ENCODE results near the gene HBZ. TPM values are rescaled to one million over a fixed set of nuclear protein-coding genes. Genes with fewer than 3 reads are reported as not detected.

HBZ gene
- total RNA-seq (2021; ENCODE audit: unreplicated experiment) (not detected), Bru-seq, nascent RNA (percentile 17 among the genes with signal in this experiment), BruChase-seq, experiment 1, labeled RNA remaining after a 6-hour chase (not detected), BruChase-seq, experiment 2, labeled RNA remaining after a 2-hour chase (not detected)
- 0.14 and 0.36 TPM in 2 replicates for polyA plus RNA-seq (2012)
- long read RNA-seq, partial matches to known transcripts = 1 of 1 reads
- long read RNA-seq, other reads (novel, unspliced or antisense) = 0 of 1 reads

- H3K79me2 ChIP-seq (ENCODE audit: insufficient read depth, low read length) = no peaks in the 10 kb centered on the region
- H3K4me2 ChIP-seq (ENCODE audit: low read length) = no peak within 1 kb of the TSS
- TF ChIP-seq EZH2phosphoT487 (IDR thresholded peaks at IDR 0.05; ENCODE audit: borderline replicate concordance) (no peak), POLR2A (IDR thresholded peaks at IDR 0.05; ENCODE audit: borderline replicate concordance, extremely low read depth, insufficient read depth, insufficient read length) (no peak), TCF7L2 (IDR thresholded peaks at IDR 0.05; ENCODE audit: borderline replicate concordance, extremely low read depth, insufficient read depth, insufficient read length) (no peak), JUND (IDR thresholded peaks at IDR 0.05) (no peak)
- no peaks in the 10 kb centered on the region for H3K9me3 ChIP-seq (ENCODE audit: control insufficient read depth in 1 of 2, insufficient read depth in 1 of 2, low read depth in 1 of 2, low read length in 2 of 2)
- H3K9me2 ChIP-seq (ENCODE audit: insufficient read depth) = no peaks in the 10 kb centered on the region
- peaks cover 5 to 9% of the 10 kb centered on the region in 2 experiments; a peak in 3 of 4 replicates for H3K4me1 ChIP-seq (ENCODE audit: control insufficient read depth in 1 of 2, insufficient read depth in 2 of 2, low read length in 2 of 2)
- H3K9ac ChIP-seq (ENCODE audit: low read length) = no peak within 1 kb of the TSS
- H3K27me3 ChIP-seq (ENCODE audit: insufficient read depth, low read length) = no peaks in the 10 kb centered on the region
- no peaks in the 10 kb centered on the region for H4K20me1 ChIP-seq (ENCODE audit: insufficient read depth)
- no peak within 1 kb of the TSS for H3K4me3 ChIP-seq (replicated peaks in 1 of 2; ENCODE audit: low read depth in 1 of 2, low read length in 2 of 2)
- no peak within 1 kb of the TSS for H2AFZ ChIP-seq (ENCODE audit: low read depth, low read length, poor library complexity, severe bottlenecking)
- ATAC-seq = no peak
- H3K36me3 ChIP-seq (ENCODE audit: control insufficient read depth in 1 of 2, insufficient read depth in 2 of 2, low read length in 2 of 2) = no peaks in the 10 kb centered on the region
- no peak within 1 kb of the TSS for H3K27ac ChIP-seq (ENCODE audit: low read depth, low read length)
- no TSS peak for BruUV-seq (replicated peaks)
- intact Hi-C loops (cut with micrococcal nuclease) = no loop called here
- RAD21 ChIA-PET (ENCODE audit: low non-redundant PET in 1 of 2, low total read pairs in 2 of 2, uncharacterized antibody in 2 of 2, unreplicated experiment in 2 of 2) = no interaction called here
- POLR2A ChIA-PET = no interaction called here
- CTCF ChIA-PET = no interaction called here
- no peak for DNase-seq (ENCODE audit: low read depth, low spot score)
Observed at GRCh38 chr16:152141-153128, at the start of gene HBZ. TSS of gene HBZ (plus strand) at chr16:152644. CDS start at chr16:152910, 266 bp downstream.

DNA sequence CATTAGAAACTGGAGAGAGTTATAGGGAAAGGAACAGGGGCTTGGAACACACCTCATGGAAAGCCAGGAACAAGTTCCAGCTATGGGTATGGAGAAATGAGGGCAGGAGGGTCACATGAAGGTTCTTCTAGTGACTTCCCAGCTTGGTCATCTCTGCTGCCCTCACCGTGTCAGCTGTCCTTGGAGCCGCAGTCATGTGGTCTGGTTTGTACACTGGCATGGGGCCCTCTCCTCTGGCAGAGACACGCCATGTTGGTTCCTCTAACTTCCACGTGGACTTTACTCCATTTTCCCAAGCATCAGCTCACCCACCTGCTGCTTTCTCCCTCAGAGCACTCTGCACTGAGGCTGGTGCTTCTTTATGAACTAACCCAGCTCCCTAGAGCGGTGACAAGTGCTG, 48.1 kb upstream of the HBZ start:
- Histone ChIP-seq H3K4me1 (ENCODE audit: control insufficient read depth in 1 of 2, insufficient read depth in 2 of 2, low read length in 2 of 2) (peaks cover 0 to 6% of the 10 kb centered on the region in 2 experiments; a peak in 3 of 4 replicates), H2AFZ (ENCODE audit: low read depth, low read length, poor library complexity, severe bottlenecking) (no peak overlapping the region), H3K9me2 (ENCODE audit: insufficient read depth) (no peaks in the 10 kb centered on the region), H3K4me2 (ENCODE audit: low read length) (no peak overlapping the region), H3K9ac (ENCODE audit: low read length) (no peak overlapping the region), H3K27me3 (ENCODE audit: insufficient read depth, low read length) (no peaks in the 10 kb centered on the region), H3K4me3 (replicated peaks in 1 of 2; ENCODE audit: low read depth in 1 of 2, low read length in 2 of 2) (no peak overlapping the region), H3K79me2 (ENCODE audit: insufficient read depth, low read length) (no peaks in the 10 kb centered on the region), H3K27ac (ENCODE audit: low read depth, low read length) (no peak overlapping the region), H3K36me3 (ENCODE audit: control insufficient read depth in 1 of 2, insufficient read depth in 2 of 2, low read length in 2 of 2) (no peaks in the 10 kb centered on the region; a peak in 2 of 4 replicates), H4K20me1 (ENCODE audit: insufficient read depth) (no peaks in the 10 kb centered on the region), H3K9me3 (ENCODE audit: control insufficient read depth in 1 of 2, insufficient read depth in 1 of 2, low read depth in 1 of 2, low read length in 2 of 2) (no peaks in the 10 kb centered on the region)
- BruUV-seq (replicated peaks) = no TSS peak
- TF ChIP-seq TCF7L2 (IDR thresholded peaks at IDR 0.05; ENCODE audit: borderline replicate concordance, extremely low read depth, insufficient read depth, insufficient read length) = no peak
- no peak for TF ChIP-seq RAD21 (IDR thresholded peaks at IDR 0.05; ENCODE audit: low read depth)
- TF ChIP-seq MAX (IDR thresholded peaks at IDR 0.05) = no peak
- no peak for TF ChIP-seq JUND (IDR thresholded peaks at IDR 0.05)
- no peak for TF ChIP-seq EZH2phosphoT487 (IDR thresholded peaks at IDR 0.05; ENCODE audit: borderline replicate concordance)
- TF ChIP-seq CEBPB (IDR thresholded peaks at IDR 0.05; ENCODE audit: low read depth) = no peak
- TF ChIP-seq FOSL1 (IDR thresholded peaks at IDR 0.05; ENCODE audit: low read depth) = no peak
- TF ChIP-seq, protein P1, sequence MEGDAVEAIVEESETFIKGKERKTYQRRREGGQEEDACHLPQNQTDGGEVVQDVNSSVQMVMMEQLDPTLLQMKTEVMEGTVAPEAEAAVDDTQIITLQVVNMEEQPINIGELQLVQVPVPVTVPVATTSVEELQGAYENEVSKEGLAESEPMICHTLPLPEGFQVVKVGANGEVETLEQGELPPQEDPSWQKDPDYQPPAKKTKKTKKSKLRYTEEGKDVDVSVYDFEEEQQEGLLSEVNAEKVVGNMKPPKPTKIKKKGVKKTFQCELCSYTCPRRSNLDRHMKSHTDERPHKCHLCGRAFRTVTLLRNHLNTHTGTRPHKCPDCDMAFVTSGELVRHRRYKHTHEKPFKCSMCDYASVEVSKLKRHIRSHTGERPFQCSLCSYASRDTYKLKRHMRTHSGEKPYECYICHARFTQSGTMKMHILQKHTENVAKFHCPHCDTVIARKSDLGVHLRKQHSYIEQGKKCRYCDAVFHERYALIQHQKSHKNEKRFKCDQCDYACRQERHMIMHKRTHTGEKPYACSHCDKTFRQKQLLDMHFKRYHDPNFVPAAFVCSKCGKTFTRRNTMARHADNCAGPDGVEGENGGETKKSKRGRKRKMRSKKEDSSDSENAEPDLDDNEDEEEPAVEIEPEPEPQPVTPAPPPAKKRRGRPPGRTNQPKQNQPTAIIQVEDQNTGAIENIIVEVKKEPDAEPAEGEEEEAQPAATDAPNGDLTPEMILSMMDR (IDR thresholded peaks at IDR 0.05 in 2 of 3, conservative IDR thresholded peaks at IDR 0.05 in 1 of 3; ENCODE audit: borderline replicate concordance in 1 of 3, insufficient read depth in 1 of 3, low read depth in 2 of 3, low read length in 2 of 3) = no peak
- TF ChIP-seq CBX3 (IDR thresholded peaks at IDR 0.05; ENCODE audit: low read depth) = no peak
- no peak for TF ChIP-seq SIN3A (IDR thresholded peaks at IDR 0.05; ENCODE audit: low read depth)
- TF ChIP-seq EZH2 (IDR thresholded peaks at IDR 0.05) = no peak
- RAD21 ChIA-PET (ENCODE audit: low non-redundant PET in 1 of 2, low total read pairs in 2 of 2, uncharacterized antibody in 2 of 2, unreplicated experiment in 2 of 2) = no interaction called here
- CTCF ChIA-PET = interaction anchor here (1.8 kb wide), 1 partner anchor 39 kb away, joined by 4 read pairs; no protein-coding TSS in a partner anchor
- intact Hi-C loops (cut with micrococcal nuclease) = no loop called here
- DNase-seq (ENCODE audit: low read depth, low spot score) (no peak), ATAC-seq (no peak)
- POLR2A ChIA-PET = no interaction called here

Measured in HCT116 (cell line).